Stimulated activated CD8-positive, alpha-beta memory T cell treated with anti-CD3 and anti-CD28 coated beads, Interleukin-7, amount 100 ng/mL, for 48 hours (primary cell): ENCODE data around the gene ANKH.

Experiments
- DNase-seq, 2 donors: peaks; one replicate each; pipeline ENCODE4 v3.0.0-alpha.2; 2020; ENCODE audit warnings: low read depth in 1 of 2; ENCODE audit errors: extremely low read depth in 1 of 2

The ANKH gene

DNA sequence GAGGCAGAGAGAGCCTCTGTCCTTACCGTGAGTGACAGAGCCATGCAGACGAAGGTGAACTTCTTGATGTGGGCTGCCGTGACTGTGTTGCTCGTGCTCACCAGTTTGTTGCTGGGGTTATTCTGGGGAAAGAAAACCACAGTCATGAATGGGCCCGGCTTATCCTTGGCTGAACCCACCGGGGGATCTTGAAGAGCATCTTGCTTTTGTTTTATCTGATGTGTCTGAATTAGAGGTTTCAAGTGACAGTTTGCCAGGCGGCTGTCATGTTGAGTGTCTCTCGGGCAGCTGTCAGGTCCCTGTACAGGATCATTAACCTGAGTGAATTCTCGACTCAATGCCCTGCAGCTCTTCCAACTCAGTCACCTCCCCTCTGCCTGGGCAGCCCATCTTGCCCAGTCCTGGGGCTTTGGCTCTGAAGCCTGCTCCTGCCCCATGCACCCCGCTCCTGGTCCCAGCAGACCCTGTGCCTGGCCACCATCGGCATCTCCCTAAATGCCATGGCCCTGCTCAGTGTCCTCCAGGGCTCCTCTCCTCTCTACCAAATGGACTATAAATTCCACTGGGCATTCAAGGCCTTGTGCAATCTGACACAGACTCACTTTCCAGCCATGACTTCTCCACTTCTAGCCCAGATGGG is 129.7 kb downstream of the ANKH start:
- DNase-seq, result no peak

DNA sequence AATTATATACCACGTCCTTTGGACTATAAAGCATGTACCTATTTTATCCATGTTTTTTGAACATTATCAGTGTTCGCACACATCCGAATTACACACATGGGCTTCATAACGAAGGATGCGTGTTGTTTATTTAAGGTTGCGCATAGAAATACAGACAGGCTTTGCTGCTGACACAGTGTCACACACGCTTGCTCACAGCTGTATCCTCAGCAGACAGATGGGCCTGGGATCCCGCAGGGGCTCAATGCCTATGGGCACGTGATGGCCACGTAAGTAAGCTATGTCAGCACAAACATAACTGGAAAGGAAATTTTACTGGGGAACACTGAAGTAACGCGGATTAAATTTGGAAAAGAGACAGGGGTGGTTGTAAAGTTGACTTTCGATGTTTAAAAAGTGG is 130.4 kb downstream of the ANKH start:
- no peak for DNase-seq

DNA sequence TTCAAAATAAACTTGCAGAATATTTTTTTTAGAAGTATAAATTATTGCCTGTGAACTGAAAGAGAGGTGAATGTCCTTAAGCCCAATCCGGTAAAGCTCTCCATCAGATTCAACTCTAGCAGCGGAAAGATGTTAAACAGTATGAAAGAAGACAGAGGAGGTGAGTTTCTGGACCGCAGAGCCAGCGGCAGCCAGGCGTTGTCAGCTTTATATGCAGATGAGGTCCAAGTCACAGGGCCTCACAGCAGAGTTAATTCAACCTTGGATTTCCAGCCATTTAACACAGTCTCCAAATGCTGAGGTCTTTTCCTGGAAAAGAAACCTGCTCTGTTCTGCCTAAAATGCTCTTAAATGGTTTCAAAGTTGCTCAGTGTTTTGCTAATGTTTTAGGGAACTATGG is 131.6 kb downstream of the ANKH start:
- no peak for DNase-seq

DNA sequence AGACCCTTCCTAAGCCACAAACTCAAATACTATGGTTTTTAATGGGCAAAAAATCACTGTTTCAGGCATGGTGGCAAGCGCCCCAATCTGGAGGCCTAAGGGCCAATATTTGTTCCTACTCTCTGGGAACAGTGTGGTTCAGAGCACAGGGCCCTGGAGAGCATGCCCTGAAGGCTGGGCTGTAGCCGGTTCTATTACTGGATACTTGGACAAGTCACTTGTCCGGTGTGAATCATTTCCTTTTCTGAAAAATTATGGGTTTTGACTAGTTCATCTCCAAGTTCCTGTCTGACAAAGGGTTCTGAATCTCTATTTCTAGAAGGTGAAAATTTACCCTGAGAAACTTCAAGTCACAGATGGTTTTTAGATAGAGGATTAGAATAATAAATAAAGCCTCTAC is 132.0 kb downstream of the ANKH start:
- DNase-seq, result no peak

DNA sequence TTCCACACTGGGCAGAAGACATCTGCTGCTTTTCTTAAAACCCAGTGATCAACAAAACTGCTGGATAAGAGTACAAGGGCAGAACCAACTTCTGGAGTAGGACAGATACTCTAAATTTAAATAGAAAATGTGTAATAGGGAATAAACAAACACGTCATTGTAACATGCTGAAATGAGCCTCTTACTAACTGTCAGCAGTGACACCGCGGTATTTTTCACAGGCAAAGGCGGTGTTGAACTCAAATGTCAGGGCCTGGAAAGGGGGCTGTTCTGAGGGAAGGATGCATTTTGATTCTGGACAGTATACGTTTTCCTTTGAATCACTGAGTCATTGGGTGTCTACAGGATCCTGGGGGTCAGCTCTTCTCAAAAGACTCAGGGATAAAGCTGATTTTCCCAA is 133.5 kb downstream of the ANKH start:
- DNase-seq, result no peak

DNA sequence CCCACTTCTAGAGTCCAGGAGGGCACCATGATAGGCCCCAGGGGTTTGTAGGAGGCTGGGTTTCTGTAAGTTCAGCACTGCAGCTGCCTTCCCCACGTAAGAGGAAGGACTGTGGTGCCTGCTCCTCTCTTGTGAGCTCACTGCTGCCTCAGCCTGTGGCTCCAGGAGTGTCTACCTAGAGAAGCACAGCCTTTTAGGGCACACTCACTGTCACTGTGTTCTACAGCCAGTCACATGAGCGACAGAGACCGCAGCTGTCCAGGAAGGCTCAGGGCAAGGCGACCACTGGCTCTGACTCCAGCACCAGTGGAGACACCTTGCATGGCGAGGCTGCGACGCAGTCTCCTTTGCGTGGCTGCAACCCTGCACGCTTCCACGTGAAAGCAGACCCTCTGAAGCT is 134.3 kb downstream of the ANKH start:
- DNase-seq, result no peak

DNA sequence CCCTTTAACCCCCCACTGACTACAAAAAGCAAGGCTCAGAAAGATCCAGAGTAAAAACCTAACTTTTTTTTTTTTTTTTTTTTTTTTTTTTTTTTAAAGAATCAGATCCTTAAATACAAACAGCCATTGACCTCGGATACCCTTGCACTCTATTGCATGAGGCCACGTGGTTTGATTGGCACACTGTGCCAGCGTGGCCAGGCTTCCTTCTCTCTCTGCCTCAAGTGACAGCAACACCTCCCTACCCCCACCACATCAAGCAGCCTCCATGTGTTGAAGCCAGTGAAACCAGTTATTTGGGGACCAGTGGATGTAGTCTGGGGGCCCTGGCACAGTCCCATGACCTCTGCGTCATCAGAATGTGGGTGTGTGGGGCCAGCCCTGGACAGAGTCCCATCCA is 135.6 kb downstream of the ANKH start:
- no peak for DNase-seq

DNA sequence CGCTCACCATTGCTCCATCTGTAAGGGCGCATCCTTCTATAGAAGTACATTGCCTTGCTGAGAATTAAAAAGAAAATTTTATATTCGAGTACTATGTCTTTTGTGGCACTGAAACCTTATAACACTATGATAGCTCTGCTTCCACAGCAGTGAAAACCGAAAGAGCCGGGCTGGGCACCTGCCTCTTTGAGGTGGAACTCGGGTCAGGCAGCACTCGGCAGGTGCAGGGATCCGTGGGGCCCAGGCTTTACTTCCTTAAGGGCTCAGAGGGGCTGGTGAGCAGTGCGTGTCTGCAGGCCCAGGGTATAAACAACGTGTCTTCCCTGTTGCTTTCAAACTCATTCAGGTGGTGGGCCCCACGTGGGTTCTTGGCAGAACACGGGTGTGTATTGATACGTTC is 137.2 kb downstream of the ANKH start:
- no peak for DNase-seq

DNA sequence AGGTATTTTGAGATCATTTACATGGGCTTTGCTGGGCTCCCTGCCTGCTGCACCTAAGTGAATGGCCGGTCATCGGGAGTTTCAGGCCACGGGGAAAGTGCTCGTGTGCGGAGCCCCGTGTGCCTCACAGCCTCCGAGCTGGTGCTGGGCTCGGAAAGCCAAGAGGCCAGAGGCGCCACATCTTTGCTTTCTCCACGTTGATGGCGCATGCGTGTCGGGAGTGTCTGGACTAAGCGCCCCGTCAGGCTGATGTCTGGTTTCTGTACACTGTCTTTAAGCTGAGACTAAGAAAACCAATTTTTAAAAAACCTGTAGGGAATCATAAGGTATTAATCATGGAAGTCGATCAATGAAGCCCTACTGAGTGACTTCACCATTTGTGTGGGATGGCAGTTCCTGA is 137.9 kb downstream of the ANKH start:
- DNase-seq, result no peak

DNA sequence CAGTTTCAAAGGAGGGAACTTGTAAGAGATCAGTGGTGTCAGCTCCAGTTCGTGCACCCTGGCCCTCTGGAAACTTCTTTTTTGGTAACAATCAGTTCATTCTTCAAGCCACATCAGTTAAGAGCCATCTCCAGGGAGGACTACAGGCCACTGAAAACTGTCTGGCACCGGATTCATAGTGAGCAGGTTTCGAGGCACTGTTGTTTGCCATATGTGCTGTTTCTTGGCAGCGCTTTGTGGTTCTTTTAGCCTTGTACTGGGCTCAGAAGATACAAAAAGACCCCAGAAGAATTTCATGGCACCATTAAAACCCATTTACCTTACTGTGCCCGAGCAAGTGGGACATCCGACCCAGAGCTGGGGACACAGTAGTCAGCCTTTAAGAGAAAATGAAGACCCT is 138.6 kb downstream of the ANKH start:
- no peak for DNase-seq

DNA sequence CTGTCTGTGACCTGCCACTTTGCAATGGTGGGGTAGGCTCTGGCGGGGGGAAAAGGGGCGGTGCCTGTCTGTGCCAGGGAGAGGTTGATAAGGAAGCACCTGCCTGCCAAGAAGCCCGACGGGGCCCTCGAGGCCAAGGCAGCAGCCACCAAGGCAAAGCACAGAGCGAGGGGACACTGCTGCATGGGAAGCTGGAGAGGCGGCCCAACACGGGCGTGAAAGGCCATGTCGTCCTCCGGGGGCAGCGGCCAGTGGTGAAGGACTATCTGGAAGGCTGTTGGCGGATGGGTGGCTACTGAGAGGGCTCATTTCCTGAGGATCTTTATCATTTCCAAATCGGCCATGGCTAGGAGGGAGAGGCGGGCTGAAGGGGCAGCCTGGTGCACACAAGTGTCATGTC is 140.7 kb downstream of the ANKH start:
- DNase-seq, result no peak

DNA sequence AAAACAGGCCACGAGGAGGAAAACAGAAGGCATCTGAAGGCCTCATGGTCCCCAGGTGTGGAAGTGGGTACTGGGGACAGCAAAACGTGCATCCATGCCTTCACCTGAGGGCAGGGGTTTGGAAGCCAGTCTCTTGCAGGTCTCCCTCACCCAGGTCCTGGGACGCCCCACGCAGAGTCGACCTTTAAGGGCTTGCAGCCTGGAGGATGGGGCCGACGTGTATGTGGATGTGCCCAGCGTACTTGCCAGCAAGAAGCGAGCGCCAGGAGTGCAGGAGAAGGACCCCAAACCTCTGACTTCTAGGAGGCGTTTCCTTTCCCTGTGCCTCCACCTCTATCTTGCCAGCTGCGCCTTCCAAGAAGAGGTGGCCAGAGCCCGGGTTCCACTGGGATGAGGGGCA is 141.1 kb downstream of the ANKH start:
- DNase-seq, result no peak

DNA sequence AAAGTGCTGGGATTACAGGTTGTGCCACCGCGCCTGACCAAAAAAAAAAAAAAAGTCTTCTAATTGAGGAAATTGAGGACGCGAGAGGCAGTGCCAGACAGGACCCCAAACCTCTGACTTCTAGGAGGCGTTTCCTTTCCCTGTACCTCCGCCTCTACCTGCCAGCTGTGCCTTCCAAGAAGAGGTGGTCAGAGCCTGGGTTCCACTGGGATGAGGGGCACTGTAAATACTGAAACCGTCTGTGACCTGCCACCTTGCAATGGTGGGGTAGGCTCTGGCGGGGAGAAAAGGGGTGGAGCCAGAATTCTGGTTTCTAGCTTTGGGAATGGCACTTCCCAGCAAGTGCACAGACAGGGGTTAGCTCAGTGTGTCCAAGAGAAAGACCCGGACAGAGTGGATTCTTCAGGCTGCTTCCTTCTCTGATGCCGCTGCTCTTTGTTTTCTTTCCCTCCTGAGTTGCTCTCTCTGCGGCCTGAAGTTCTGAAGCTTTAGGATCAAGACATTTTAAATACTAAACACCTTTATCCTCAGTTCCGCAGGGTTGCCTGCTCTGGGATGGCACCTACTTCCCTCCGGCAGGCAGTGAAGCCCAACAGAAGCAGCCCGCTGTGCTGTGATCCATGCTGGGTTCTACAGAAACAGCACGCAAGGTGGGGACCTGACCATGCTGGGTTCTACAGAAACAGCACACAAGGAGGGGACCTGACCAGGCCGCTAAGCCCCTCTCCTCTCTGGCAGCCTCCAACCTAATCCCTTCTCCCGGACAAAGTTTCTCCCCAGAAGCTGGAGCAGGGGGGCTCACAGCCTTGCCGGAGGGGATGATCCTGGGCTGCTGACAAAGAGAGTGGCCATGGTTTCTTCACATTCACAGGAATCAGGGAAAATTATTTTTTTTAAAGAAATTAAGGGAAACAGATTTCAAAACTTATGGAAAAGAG is 141.9 kb downstream of the ANKH start:
- no peak for DNase-seq

DNA sequence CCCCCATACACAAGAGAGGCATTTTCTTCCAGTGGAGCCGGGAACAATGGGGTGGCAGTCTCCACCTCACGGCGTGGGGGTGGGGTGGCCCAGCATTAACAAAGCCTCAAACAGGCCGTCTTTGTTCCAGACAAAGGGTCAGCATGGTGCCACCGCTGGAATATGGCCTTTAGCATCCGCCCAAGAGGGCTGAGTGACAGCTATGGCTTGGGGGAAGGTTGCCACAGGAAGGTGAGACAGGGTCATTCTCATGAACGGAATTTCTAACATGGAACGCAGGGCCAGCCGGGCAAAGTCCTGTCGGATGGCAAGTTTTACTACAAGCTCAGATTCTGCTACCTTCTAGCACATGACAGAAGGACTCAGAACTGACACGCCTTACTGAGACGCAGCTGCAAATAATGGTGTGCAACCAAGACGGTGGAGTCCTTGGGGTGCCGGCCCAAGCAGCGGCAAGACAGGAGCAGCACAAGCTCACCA is 143.1 kb downstream of the ANKH start:
- no peak for DNase-seq

DNA sequence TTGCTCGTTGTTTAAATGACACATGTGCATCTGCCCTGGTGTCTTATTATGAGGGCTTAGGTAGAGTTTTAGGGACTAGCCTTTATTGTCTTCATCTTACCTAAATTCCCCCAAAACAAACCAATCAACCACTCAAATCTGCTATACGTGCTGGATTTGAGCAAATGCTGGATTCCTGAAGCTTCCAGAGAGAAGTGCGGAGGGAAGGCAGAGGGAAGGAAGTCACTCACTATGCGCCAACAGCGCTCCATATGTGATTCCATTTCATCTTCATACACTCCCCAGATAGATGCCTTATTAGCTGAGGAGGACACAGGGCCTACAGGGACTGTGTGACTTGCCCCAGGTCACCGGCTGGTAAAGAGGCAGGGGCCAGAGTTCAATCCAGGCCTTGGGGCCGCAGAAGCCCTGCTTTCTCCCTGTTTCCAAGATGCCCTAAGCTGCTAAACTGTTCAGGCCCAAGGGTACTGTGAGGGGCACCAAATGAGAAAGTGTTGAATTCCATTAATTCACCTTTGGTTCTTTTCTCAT is 143.6 kb downstream of the ANKH start:
- no peak for DNase-seq

DNA sequence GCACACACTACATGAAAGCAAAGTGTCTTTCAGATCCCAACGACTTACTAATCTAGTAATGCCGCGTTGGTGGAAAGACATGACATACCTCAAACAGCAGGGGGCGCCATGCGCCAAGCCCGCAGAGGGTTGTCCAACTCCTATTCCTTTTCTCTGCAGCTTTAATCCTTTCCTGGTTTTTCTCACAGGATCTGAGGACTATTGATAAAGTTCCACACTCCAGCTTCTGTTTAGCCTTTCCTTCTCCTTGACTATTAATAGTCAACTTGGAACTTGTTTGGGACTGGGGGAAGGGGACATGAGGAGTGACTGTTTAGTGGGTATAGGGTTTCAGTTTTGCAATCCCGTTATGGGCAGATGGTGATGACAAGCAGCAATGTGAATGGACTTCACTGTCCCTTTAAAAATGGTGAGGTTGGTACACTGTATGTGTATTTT is 144.1 kb downstream of the ANKH start:
- DNase-seq, result peak; percentile 29 to 42

DNA sequence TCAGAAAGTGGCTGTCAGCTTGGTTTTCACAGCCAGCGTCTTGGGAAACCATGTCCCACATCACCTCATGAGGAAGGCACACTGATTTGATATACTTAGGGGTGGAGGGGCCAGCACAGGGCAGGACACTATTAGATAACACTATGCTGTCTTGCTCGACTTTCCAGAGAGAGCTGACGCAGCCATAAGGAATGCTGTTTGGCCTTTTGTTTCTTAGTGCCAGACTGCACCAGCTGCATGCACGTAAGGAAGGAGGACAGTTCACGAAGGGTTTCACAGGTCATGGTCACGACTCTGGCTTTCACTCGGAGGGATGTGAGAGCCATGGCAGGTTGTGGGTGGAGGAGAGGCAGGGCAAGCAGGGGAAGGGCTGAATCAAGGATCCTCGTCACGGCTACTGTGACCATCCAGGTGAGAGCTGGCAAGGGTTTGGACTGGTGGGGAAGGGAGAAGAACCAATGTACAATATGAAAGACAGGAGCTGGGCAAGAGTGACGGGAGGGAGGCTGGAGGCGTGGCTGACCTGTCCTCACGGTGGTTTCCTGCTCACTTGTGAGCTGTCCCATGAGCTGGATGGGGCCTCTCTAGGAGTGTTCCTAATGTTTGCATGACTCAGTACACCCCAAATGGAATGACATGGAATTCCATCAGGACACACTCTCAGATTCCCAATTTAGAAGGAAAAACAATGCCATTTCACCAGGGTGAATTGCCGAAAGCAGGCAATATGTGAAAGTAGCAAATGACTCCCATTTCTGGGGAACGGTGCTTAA is 145.3 kb downstream of the ANKH start:
- no peak for DNase-seq

DNA sequence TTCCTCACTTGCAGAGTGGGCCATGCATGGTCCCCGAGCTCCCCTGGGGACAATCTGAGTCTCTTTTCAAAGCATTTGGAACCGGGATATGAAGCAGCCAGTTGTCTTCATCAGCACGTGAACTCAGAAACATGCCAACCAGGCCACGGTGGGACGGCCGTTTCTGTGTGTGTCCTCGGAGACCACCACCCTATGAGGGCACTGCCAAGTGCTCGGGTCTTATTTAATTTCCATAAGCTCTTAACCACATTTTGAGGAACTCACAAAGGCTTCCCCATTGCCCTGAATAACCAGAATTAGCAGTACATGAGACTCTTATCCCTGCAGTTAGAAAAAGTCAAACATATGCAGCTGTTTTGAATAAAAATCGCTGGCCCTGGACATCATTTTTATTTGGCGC is 146.9 kb downstream of the ANKH start:
- DNase-seq, result no peak

DNA sequence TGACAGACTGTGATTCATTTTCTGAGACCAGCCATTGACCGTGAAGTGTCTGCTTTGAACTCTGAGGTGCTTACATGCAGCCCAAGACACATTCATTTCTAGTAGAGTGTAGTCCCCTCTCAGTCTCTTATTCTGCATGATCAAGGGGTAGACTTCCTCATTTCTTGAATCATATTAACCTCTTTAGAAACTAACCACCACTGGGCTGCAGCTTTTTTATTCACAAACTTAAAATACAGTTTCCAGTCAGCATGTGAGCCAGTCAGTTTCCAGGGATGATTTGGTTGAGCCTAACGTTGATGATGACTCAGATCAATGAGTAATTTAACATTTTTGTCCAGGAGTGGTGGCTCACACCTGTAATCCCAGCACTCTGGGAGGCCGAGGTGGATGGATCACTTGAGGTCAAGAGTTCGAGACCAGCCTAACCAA is 147.9 kb downstream of the ANKH start:
- DNase-seq, result peak in 1 of 2 donors; percentile 26

DNA sequence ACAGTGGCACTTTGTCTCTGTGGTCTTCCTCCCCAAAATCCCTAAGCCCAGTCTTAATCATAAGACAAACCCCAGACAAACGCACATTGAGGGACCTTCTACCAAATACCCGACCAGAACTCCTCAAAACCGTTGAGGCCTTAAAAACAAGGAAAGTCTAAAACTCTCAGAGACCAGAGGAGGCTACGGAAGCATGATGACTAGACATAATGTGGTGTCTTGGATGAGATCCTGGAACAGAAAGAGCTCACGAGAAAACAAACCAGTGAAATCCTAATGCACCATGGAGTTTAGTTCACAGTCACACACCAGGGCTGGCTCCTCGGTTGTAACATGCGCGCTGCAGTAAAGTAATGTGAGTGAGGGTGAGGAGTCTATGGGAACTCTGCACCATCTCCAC is 148.7 kb downstream of the ANKH start:
- no peak for DNase-seq

DNA sequence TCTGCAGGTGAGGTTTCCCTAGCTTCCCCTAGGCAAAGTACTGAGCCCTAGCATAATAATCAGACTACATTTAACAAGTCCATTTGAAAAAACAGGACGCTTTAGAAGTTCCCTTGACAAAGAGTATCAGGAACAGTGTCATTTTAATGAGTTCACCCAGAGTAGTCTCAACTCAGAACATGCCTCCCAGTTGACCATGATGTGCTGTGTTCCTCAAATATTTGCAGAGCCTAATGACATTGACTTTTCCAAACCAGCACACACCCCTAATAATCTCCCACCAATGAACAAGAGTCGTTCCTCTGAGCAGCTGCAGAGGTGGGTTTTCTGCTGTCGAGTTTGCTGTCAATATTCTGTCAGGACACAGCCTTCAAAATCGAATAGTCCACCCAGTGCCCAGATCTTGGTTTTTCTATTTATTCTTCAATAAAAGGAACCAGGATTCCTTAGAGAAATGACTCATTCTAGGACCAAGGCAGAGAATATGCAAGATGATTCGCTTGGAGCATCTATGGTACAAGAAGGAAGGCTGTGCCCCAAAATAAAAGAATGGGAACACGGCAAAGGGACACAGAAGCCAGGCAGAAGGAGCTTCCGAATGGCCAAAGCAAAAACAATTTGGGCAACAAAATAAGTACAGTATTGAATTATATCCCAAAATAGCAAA is 149.5 kb downstream of the ANKH start:
- DNase-seq, result no peak
